T-helper 1 cell treated with Interleukin-12 subunit alpha and Interleukin-12 subunit beta and Interleukin-4 antibody, amounts not matched to agents 30 μg/mL and 1 μg/mL, for 36 hours (primary cell): ENCODE measurements around the gene ZC3H6.

Experiments used
- H3K27ac Mint-ChIP-seq: one replicate; pipeline ENCODE4 v1.8.0; 2021; ENCODE audit warnings: mild to moderate bottlenecking, mixed read lengths
- H3K27me3 Mint-ChIP-seq: one replicate; pipeline ENCODE4 v1.8.0; 2021; ENCODE audit warnings: low read depth, mixed read lengths
- H3K36me3 Mint-ChIP-seq: one replicate; pipeline ENCODE4 v1.8.0; 2021; ENCODE audit warnings: low read depth, mixed read lengths
- H3K4me1 Mint-ChIP-seq: one replicate; pipeline ENCODE4 v1.8.0; 2021; ENCODE audit warnings: low read depth, mixed read lengths
- H3K4me3 Mint-ChIP-seq: one replicate; pipeline ENCODE4 v1.8.0; 2021; ENCODE audit warnings: mild to moderate bottlenecking, moderate library complexity, mixed read lengths
- H3K9me3 Mint-ChIP-seq: one replicate; pipeline ENCODE4 v1.8.0; 2021; ENCODE audit warnings: mixed read lengths

The ZC3H6 gene

DNA sequence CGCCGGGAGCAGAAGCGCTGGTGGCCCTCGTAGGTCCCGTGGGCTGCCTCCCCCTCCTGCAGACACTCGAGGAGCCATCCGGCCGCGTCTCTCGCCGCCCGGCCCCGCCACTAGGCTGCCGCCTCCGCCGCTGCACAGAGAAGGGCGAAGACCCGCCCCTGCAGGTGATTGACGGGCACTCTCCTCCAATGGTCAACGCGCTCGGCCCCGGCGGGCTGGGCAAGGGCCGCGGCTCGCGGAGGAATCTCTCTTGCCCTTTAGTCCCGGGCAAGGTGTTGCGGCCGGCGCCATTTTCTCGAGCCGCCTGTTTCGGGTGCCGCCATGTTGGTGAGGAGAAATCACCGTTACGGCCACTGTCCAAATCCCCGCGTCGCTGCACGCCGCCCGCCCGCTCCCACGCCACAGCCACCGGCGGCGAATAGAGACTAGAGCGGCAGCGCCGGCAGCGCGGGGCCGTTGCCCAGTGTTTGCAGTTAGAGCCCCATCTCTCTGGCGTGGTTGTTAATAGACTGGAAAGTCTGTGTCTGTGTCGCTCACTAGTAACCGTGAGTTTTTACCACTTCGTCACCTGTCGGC is at the start of gene ZC3H6:
Gene ZC3H6 (plus strand): TSS at position 287 of the 576 bp plus-strand sequence. CDS start 398 bp downstream, outside the sequence.
- no peaks in the 10 kb centered on the region for H3K27me3 Mint-ChIP-seq
- H3K4me3 Mint-ChIP-seq = peak within 1 kb of the TSS; percentile 91
- H3K27ac Mint-ChIP-seq = peak within 1 kb of the TSS; percentile 96
- H3K36me3 Mint-ChIP-seq = no peaks in the 10 kb centered on the region
- peaks cover 11% of the 10 kb centered on the region for H3K4me1 Mint-ChIP-seq
- H3K9me3 Mint-ChIP-seq = no peaks in the 10 kb centered on the region

GRCh38 chr2:112229348-112229747 is 46.0 kb upstream of the ZC3H6 start:
- Mint-ChIP-seq H3K4me1 (peaks cover 2% of the 10 kb centered on the region), H3K9me3 (no peaks in the 10 kb centered on the region), H3K27ac (no peak overlapping the region), H3K36me3 (peaks cover 37% of the 10 kb centered on the region), H3K27me3 (no peaks in the 10 kb centered on the region), H3K4me3 (no peak overlapping the region)

GRCh38 chr2:112230371-112230770 is 45.0 kb upstream of the ZC3H6 start:
- Mint-ChIP-seq H3K9me3 (no peaks in the 10 kb centered on the region), H3K4me1 (peaks cover 2% of the 10 kb centered on the region), H3K4me3 (no peak overlapping the region), H3K27ac (no peak overlapping the region), H3K27me3 (no peaks in the 10 kb centered on the region), H3K36me3 (peaks cover 31% of the 10 kb centered on the region)

DNA sequence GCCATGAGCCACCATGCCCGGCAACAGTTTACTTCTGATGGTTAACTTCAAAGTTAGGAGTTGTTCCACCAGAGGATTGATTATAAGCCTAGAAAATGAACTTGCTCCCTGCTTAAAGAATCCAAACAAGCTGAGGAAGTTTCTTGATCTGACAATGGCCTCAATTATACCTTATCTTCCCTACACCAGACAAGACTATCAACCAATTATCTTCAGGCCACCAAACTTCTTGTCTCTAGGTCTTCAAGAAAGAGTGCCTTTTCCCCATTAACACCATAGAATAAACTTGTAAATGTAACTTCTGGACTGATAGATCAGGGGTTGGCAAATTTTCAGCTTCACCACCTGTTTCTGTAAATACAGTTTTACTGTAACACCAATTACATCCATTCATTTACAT is 35.5 kb upstream of the ZC3H6 start:
- H3K4me1 Mint-ChIP-seq = peaks cover 9% of the 10 kb centered on the region
- H3K27me3 Mint-ChIP-seq = no peaks in the 10 kb centered on the region
- no peak overlapping the region for H3K4me3 Mint-ChIP-seq
- no peak overlapping the region for H3K27ac Mint-ChIP-seq
- peaks cover 23% of the 10 kb centered on the region for H3K36me3 Mint-ChIP-seq
- no peaks in the 10 kb centered on the region for H3K9me3 Mint-ChIP-seq

DNA sequence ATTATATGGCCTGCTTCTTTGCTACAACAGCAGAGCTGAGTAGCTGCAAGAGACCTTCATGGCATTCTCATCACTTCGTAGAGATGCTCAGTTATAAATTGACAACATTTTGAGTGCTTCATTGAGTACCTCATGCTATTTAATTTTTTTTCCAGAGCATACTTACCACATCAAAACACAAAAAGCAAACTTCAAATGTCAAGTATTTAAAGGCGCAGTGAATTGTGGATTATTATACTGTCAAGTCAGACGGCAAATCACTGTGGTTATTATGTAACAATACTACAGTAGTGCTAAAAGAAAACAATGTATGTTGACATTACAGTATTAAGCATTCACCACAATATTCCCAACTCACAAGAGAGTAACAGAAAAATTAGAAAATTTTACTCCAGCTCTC is 33.0 kb upstream of the ZC3H6 start:
- H3K36me3 Mint-ChIP-seq = peaks cover 23% of the 10 kb centered on the region
- H3K27ac Mint-ChIP-seq = no peak overlapping the region
- no peaks in the 10 kb centered on the region for H3K27me3 Mint-ChIP-seq
- no peaks in the 10 kb centered on the region for H3K9me3 Mint-ChIP-seq
- H3K4me1 Mint-ChIP-seq = peaks cover 14% of the 10 kb centered on the region
- no peak overlapping the region for H3K4me3 Mint-ChIP-seq

DNA sequence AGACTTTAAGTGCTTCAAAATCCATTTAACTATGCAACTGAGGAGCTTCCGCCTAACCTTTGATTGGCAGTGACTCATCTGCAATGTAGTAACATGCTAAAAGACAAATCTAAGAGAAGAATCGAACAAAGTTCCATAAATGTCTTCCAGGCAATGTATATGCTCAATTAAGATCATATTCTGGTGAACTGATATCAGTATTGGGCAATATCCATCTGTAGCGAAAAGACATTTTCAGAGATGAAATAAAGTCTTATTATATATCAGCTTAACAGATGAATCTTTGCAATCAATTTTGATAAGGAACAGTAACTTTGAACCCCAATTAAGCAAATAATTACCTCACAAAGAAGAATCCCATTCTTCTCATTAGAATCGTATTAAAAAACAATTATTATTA is 32.2 kb upstream of the ZC3H6 start:
- Mint-ChIP-seq H3K27ac (no peak overlapping the region), H3K4me1 (peaks cover 14% of the 10 kb centered on the region), H3K36me3 (peaks cover 29% of the 10 kb centered on the region), H3K4me3 (no peak overlapping the region), H3K27me3 (no peaks in the 10 kb centered on the region), H3K9me3 (no peaks in the 10 kb centered on the region)

GRCh38 chr2:112244854-112245253 is 30.5 kb upstream of the ZC3H6 start:
- Mint-ChIP-seq H3K4me1 (peaks cover 14% of the 10 kb centered on the region), H3K9me3 (no peaks in the 10 kb centered on the region), H3K4me3 (no peak overlapping the region), H3K36me3 (peaks cover 34% of the 10 kb centered on the region), H3K27ac (no peak overlapping the region), H3K27me3 (no peaks in the 10 kb centered on the region)

DNA sequence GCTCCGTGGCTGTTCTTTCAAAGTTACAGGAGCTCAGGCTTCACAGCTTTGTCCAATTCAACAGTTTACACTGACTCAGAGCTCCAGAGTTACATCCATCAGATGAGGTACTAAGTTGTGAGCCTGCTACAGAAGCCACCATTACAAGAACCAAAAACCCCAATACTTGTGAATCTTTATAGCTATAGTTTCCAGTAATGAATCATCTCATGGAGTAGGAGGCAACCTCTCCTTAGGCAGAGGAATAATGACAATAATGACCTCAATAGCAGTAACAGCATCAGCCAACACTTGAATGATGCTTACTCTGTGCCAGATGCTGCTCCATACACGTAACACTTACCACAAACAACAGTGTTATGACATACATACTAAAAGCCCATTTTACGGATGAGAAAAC is 24.1 kb upstream of the ZC3H6 start:
- peaks cover 17% of the 10 kb centered on the region for H3K4me1 Mint-ChIP-seq

DNA sequence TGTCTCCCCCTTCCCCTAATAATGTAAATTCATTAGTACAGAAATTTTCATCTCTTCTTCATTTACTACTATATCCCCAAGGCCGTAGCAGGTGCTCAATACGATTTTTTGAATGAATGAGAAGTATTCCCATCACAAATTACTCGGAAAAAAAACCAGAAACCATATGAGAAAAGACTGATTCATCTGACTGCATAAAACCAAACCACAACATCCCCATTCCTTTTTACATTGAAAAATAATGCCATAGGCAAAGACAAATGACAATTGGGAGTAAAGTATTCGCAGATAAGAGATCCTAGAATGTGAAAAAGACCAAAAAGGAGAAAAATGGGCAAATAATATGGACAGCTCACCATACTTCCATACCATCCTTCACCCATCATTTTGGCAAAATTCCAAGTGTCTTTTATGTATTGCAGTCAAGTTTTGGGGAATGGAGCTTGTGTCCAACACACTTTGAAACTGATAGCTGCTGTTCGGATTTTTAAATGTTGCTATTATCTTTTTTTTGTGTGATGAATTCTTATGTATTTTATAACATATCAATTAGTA is 22.1 kb upstream of the ZC3H6 start:
- Mint-ChIP-seq H3K4me3 (peak overlapping the region; percentile 17), H3K36me3 (peaks cover 9% of the 10 kb centered on the region), H3K27ac (no peak overlapping the region), H3K27me3 (no peaks in the 10 kb centered on the region), H3K9me3 (no peaks in the 10 kb centered on the region), H3K4me1 (peaks cover 18% of the 10 kb centered on the region)

More for the DNA sequence above, 24.1 kb upstream of the ZC3H6 start:
- no peaks in the 10 kb centered on the region for H3K9me3 Mint-ChIP-seq
- H3K27ac Mint-ChIP-seq = no peak overlapping the region
- H3K27me3 Mint-ChIP-seq = no peaks in the 10 kb centered on the region
- H3K4me3 Mint-ChIP-seq = no peak overlapping the region
- peaks cover 21% of the 10 kb centered on the region for H3K36me3 Mint-ChIP-seq

GRCh38 chr2:112254466-112255240 is 20.7 kb upstream of the ZC3H6 start, which contains the start of gene ZC3H8:
TSS of gene ZC3H8 (minus strand) at chr2:112255042. CDS start at chr2:112254981, 61 bp downstream.
- no peaks in the 10 kb centered on the region for H3K27me3 Mint-ChIP-seq
- H3K4me1 Mint-ChIP-seq = peaks cover 22% of the 10 kb centered on the region
- H3K4me3 Mint-ChIP-seq = peak within 1 kb of the TSS; percentile 82
- H3K36me3 Mint-ChIP-seq = peaks cover 3% of the 10 kb centered on the region
- H3K27ac Mint-ChIP-seq = peak within 1 kb of the TSS; percentile 91
- H3K9me3 Mint-ChIP-seq = no peaks in the 10 kb centered on the region

- Mint-ChIP-seq H3K27me3 (no peaks in the 10 kb centered on the region), H3K36me3 (peaks cover 3% of the 10 kb centered on the region), H3K4me1 (peaks cover 23% of the 10 kb centered on the region), H3K27ac (peak overlapping the region; percentile 16), H3K4me3 (no peak overlapping the region), H3K9me3 (no peaks in the 10 kb centered on the region)
Observed at GRCh38 chr2:112255875-112256274, 19.5 kb upstream of the ZC3H6 start.

GRCh38 chr2:112256654-112257053 is 18.7 kb upstream of the ZC3H6 start:
- Mint-ChIP-seq H3K9me3 (no peaks in the 10 kb centered on the region), H3K27me3 (no peaks in the 10 kb centered on the region), H3K36me3 (peaks cover 3% of the 10 kb centered on the region), H3K4me3 (no peak overlapping the region), H3K27ac (no peak overlapping the region), H3K4me1 (peaks cover 23% of the 10 kb centered on the region)

- Mint-ChIP-seq H3K27ac (no peak overlapping the region), H3K36me3 (peaks cover 3% of the 10 kb centered on the region), H3K4me3 (no peak overlapping the region), H3K9me3 (peaks cover 3% of the 10 kb centered on the region), H3K27me3 (peaks cover 1% of the 10 kb centered on the region), H3K4me1 (peaks cover 23% of the 10 kb centered on the region)
Observed at GRCh38 chr2:112257575-112257974, 17.8 kb upstream of the ZC3H6 start.

DNA sequence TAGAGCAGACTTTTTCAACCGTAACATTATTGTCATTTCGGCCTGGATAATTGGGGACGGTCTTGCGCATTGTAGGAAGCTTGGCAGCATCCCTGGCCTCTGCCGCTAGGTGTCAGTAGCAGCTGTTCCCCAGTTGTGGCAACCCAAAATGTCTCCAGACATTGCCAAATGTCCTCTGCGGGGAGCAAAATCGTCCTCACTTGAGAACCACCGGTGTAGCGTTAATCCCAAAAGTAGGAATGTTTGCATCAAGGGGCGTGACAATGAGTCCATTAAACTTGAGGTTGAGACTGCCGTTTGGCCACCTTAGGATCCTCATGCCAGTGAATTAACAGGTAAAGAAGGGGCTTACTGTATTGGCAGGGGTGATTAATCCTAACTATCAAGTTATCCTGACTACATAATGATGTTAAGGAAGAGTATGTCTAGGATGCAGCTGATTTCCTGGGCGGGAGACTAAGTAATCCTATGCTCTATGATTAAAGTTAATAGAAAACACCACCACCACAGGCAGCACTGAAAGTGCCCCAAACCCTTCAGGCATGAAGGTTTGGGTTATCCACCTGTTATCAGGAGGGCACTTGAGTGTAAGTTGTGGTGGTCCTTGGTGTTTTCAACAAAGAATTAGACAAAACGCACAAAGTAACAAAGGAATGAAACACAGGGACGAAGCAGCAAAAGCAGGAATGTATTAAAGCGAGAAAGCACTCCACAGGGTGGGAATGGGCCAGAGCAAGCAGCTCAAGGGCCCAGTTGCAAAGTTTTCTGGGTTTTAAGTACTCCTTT is 15.7 kb upstream of the ZC3H6 start:
- no peak overlapping the region for H3K27ac Mint-ChIP-seq
- peaks cover 13% of the 10 kb centered on the region for H3K4me1 Mint-ChIP-seq
- peaks cover 7% of the 10 kb centered on the region for H3K9me3 Mint-ChIP-seq
- H3K4me3 Mint-ChIP-seq = no peak overlapping the region
- H3K27me3 Mint-ChIP-seq = peaks cover 19% of the 10 kb centered on the region
- no peaks in the 10 kb centered on the region for H3K36me3 Mint-ChIP-seq
